HuH-7.5 (cell line): Measurements from ENCODE around the gene FAM111B.
"Not testable (repeated sequence)": the region's sequence is repeated elsewhere in the genome, so short reads cannot be mapped to it uniquely, and the experiment has no call there.

Experiments used
- DNase-seq: peaks from one replicate; pipeline ENCODE4 v3.0.0; 2011; ENCODE audit warnings: low spot score

Gene FAM111B

GRCh38 chr11:59102259-59102765, 4.7 kb upstream of the FAM111B start:
- DNase-seq: peak; percentile 19

GRCh38 chr11:59107721-59108120, 684 bp downstream of the FAM111B start:
- not testable (repeated sequence) for DNase-seq

- no peak for DNase-seq
These were observed 5.5 kb downstream of the FAM111B start for GRCh38 chr11:59112494-59112893.

DNA sequence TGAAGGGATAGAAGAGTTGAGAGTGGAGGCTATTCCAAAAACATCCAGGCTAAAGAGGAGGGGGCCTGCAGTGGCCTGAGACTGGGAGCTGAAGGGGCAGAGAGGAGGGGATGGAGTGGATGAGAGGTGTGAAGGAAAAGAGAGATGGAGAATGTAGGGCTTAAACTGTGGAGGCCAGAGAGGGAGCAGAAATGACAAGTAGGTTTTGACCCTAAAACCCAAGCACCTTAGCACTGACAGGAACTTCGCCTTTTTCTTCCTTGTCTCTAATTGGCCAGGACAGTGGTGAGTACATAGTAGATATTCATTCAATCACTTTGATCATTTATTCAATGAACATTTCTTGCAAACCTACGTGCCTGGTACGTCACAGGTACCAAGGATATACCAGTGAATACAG, 7.3 kb downstream of the FAM111B start:
- DNase-seq: no peak

GRCh38 chr11:59115553-59115952, 8.5 kb downstream of the FAM111B start:
- no peak for DNase-seq

DNA sequence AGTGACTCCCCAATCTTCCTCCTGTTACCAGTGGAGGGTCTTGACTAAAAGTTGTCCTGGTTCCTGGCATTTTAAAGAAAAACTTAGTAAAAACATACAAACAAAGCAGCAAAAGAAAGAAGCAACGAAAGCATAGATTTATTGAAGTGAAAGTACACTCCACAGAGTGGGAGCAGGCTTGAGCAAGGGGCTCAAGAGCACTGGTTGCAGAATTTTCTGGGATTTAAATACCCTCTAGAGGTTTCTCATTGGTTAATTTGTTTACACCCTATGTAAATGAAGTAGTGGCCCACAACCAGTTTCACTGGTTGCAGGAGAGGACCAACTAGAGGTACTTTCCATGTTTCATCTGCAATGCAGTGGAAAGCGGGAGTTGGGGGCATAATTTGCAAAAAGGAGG, 10.7 kb downstream of the FAM111B start:
- DNase-seq: no peak

GRCh38 chr11:59119826-59120225, 12.8 kb downstream of the FAM111B start:
- no peak for DNase-seq

DNA sequence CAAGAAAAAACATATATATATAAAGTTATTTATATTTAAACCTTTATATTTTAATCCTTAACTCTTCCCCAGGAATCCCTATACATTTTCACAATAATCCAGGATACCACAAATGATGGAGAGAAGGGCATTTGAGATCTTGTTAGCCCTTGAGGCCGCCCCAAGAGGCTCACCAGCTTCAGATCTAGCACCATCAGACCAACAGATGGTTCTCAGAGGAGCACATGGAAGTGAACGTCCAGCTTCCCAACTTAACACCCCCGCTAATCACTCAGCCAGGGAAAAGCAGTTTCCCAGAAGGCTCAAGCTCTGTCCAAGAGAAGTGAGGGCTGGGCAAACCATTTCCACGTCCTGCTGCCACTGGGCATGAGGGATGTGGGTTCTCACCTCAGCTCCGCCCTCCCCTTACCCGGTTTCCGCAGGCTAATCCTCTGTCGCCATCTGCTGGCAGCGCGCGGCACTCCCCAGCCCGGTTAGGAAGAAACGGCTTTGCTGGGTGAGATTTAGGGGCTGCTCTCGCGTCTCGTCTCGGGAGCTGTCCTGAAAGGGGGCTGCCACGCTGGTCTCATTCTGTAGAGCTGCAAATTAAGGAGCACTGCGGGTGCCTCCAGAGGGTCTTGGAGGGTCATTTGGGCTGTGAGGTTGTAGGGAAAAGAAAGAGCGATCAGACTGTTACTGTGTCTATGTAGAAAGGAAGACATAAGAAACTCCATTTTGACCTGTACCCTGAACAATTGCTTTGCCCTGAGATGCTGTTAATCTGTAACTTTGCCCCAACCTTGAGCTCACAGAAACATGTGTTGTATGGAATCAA, 28.8 kb downstream of the FAM111B start:
- DNase-seq: peak; percentile 67

DNA sequence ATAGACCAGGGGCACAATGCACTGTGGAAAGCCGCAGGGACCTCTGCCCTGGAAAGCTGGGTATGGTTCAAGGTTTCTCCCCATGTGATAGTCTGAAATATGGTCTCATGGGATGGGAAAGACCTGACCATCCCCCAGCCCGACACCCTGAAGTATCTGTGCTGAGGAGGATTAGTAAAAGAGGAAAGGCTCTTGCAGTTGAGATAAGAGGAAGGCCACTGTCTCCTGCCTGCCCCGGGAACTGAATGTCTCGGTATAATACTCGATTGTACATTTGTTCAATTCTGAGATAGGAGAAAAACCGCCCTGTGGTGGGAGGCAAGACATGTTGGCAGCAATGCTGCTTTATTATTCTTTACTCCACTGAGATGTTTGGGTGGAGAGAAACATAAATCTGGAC, 29.5 kb downstream of the FAM111B start:
- not testable (repeated sequence) for DNase-seq

DNA sequence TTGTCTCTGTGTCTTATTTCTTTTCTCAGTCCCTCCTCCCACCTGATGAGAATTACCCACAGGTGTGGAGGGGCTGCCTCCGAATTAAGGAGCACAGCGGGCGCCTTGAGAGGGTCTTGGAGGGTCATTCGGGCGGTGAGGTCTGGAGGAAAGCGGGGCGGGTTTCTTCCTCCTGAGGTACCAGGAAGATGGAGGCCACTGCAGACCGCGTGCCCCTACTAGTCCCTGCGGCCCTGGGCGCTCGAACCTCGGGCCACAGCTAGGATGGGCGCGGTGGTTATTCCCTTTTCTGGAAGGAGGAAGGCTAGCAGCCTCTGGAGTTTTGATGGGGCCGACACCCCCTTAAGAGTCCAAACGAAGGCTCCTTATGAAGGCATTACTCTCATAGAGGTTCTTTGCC, 30.2 kb downstream of the FAM111B start:
- DNase-seq: no peak

GRCh38 chr11:59138643-59139042, 31.6 kb downstream of the FAM111B start:
- DNase-seq: no peak

DNA sequence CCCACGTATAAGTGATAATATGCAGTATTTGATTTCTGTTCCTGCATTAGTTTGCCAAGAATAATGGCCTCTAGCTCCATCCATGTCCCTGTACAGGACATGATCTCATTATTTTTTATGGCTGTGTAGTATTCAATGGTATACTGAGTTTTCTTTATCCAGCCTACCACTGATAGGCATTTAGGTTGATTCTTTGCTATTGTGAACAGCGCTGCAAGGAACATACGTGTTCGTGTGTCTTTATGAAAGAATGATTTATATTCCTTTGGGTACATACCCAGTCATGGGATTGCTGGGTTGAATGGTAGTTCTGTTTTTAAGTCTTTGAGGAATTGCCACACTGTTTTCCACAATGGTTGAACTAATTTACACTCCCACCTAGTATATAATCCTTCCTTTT, 34.2 kb downstream of the FAM111B start:
- DNase-seq: no peak

- no peak for DNase-seq
These were observed 34.8 kb downstream of the FAM111B start for GRCh38 chr11:59141673-59142460.

DNA sequence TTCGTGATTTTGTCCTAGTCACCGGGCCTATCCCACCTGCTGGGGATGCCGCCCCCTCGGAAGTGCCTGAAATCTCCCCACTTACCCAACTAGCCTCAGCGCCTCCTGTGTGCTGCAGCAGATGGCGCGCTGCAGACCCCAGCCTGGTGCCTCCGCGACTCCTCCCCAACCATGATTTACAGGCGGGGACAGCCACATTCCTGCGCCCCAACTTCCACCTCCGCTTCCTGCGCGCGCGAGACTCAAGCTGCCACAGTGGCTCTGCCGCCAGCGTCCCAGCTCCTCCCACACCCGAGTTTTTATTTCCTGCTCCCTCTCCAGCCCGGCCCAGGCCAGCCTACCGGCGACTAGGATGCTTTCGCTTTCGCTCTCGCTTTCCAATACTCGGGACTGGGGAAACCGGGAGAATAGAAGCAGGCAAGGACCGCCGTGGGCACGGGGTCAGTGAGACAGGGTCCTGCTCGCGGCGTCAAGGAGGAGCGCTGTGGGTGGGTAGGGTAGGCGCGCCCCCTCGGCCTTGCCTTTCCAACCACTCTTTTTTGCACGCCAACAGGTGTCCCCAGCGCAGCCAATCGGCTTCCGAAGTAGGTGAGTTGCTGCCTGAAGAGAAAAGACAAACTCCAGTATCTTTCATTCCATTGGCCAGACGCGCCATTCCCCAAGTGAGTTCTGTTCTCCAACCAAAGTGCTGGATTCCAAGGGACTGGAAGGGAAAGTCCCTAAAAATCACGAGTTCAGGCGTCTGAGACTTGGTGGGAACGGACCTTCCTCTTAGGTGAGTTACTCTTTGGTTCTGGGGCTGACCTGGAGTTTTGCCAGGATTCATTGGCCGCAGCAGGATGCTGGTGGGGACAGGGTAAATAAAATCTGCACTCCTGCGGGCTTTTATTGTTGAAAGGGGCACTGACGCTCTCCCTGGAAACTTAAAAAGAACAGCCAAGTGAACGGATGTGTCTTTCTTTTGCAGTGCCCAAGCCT, 35.8 kb downstream of the FAM111B start, which contains the start of gene FAM111A:
FAM111A (plus strand) TSS at position 327 of the 978 bp plus-strand sequence. CDS start 6,017 bp downstream, outside the sequence.
- peak; percentile 79 for DNase-seq

GRCh38 chr11:59144096-59144495, 37.1 kb downstream of the FAM111B start:
- DNase-seq: no peak

DNA sequence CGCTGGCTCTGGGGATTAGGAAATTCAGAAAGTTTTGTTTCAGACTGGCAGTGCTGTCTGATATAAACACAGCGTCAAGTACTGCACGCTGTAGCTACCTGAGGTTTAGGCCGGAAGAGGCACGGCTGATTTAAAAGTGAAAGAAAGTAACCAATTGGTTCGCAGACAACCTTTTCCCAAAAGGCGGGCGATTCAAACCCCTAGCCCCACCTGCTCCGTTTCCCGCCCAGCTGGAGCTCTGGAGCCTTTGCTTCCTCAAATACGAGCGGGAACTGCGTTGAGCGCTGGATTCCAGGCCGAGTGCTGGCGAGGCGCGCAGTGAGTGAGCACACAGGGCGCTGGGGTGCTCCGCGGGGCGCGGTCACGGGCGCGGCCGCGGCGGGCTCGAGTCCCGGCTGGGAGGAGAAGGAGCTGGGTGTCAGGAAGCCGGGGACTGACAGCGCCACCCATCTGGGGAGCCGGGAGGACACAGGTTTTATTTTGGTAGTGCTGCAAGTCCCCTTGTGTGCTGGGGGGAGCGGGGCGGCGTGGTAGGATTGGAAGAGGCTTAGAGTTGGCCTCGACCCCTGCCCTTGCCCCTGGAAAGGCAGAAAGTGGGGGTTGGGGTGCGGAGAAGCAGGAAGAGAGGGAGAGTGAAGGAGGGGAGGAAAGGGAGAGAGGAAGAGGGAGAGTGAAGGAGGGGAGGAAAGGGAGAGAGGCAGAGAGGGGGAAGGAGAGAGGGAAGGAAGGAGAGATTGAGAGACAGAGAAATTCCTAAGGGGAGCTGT, 37.7 kb downstream of the FAM111B start:
- peak; percentile 52 for DNase-seq

- DNase-seq: no peak
These were observed 38.5 kb downstream of the FAM111B start for GRCh38 chr11:59145534-59145933.

DNA sequence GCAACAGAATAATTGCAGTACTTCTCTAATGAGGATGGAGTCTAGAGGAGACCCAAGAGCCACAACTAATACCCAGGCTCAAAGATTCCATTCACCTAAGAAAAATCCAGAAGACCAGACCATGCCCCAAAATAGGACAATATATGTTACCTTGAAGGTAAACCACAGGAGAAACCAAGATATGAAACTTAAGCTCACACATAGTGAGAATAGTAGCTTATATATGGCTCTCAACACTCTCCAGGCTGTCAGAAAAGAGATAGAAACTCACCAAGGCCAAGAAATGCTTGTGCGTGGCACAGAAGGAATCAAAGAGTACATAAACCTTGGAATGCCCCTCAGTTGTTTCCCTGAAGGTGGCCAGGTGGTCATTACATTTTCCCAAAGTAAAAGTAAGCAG, 44.7 kb downstream of the FAM111B start:
- DNase-seq: no peak

- DNase-seq: no peak
These were observed 45.4 kb downstream of the FAM111B start for GRCh38 chr11:59152312-59152951.

- DNase-seq: no peak
These were observed 47.6 kb downstream of the FAM111B start for GRCh38 chr11:59154610-59155009.
